Liver (tissue), 3 donors: ENCODE results near the gene IQSEC1.

ENCODE experiments used
- CTCF ChIP-seq: fragments of 150-350 bp; IDR thresholded peaks from 2 replicates; pipeline ENCODE4 v1.5.1; 2017; ENCODE audit warnings: improper control_type of control experiment, low read depth, low read length; ENCODE audit not compliant: missing input control
- EGR1 ChIP-seq, 2 donors: IDR thresholded peaks; 2 replicates each; pipeline ENCODE4 v1.6.1; 2016 to 2018; ENCODE audit warnings: antibody characterized with exemption in 2 of 2, low read depth in 2 of 2
- GABPA ChIP-seq, 2 donors: IDR thresholded peaks in 1 of 2; conservative IDR thresholded peaks in 1 of 2; 2 replicates each; pipeline ENCODE4 v1.6.1; 2016; ENCODE audit warnings: antibody characterized with exemption in 2 of 2, mild to moderate bottlenecking in 1 of 2, moderate library complexity in 1 of 2
- HNF4G ChIP-seq: IDR thresholded peaks from 2 replicates; pipeline ENCODE4 v1.6.1; 2016; ENCODE audit warnings: antibody characterized with exemption
- RAD21 ChIP-seq, 2 donors: IDR thresholded peaks; 2 replicates each; pipeline ENCODE4 v1.6.1; 2016; ENCODE audit warnings: antibody characterized with exemption in 2 of 2, mild to moderate bottlenecking in 2 of 2
- REST ChIP-seq: IDR thresholded peaks from 2 replicates; pipeline ENCODE4 v1.6.1; 2016; ENCODE audit warnings: antibody characterized with exemption, mild to moderate bottlenecking
- YY1 ChIP-seq: IDR thresholded peaks from 2 replicates; pipeline ENCODE4 v1.6.1; 2016; ENCODE audit warnings: antibody characterized with exemption, mild to moderate bottlenecking
- ZBTB33 ChIP-seq: IDR thresholded peaks from 2 replicates; pipeline ENCODE4 v1.6.1; 2016; ENCODE audit warnings: antibody characterized with exemption
- donor health status: healthy.
- donor health status: healthy.

- TF ChIP-seq EGR1 (IDR thresholded peaks at IDR 0.05; ENCODE audit: low read depth in 2 of 2) = no peak
- TF ChIP-seq CTCF = no peak
- TF ChIP-seq RAD21 (IDR thresholded peaks at IDR 0.05) = no peak
- TF ChIP-seq REST = no peak
- no peak for TF ChIP-seq ZBTB33
- TF ChIP-seq GABPA (IDR thresholded peaks at IDR 0.05 in 1 of 2, conservative IDR thresholded peaks at IDR 0.05 in 1 of 2) = no peak
- no peak for TF ChIP-seq YY1
- TF ChIP-seq HNF4G = no peak
These were observed 128.8 kb downstream of the IQSEC1 start for GRCh38 chr3:12944413-12944812.
